ENCODE results near the gene ZNF804B.

The ZNF804B gene

DNA sequence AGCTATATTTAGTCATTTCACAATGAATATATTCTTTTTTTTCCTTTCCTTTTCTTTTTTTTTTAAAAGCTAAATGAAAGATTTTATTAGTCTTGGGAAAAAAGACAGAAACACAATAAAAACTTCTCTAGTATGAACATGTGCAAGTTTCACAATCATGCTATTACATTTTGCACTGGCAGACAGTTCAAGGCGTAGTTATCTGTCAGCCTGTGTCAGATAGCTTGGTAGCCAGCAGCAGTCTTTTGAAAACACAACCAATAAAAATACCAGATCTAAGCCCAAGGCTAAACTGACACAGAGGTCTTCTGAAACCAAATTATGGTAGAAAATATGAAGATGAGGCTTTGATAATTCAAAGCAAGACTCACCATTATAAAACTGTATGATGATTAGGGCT, 241.8 kb downstream of the ZNF804B start (continued):
- TF ChIP-seq, protein P1, sequence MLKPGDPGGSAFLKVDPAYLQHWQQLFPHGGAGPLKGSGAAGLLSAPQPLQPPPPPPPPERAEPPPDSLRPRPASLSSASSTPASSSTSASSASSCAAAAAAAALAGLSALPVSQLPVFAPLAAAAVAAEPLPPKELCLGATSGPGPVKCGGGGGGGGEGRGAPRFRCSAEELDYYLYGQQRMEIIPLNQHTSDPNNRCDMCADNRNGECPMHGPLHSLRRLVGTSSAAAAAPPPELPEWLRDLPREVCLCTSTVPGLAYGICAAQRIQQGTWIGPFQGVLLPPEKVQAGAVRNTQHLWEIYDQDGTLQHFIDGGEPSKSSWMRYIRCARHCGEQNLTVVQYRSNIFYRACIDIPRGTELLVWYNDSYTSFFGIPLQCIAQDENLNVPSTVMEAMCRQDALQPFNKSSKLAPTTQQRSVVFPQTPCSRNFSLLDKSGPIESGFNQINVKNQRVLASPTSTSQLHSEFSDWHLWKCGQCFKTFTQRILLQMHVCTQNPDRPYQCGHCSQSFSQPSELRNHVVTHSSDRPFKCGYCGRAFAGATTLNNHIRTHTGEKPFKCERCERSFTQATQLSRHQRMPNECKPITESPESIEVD (tag by site-specific recombination; IDR thresholded peaks at IDR 0.05) = no peak
- TF ChIP-seq HOXD13 (CRISPR knock-in tag; IDR thresholded peaks at IDR 0.05; ENCODE audit: borderline replicate concordance) (no peak), ZNF2 (tag by site-specific recombination; IDR thresholded peaks at IDR 0.05) (no peak), GFI1B (tag by site-specific recombination; IDR thresholded peaks at IDR 0.05) (no peak)
- TF ChIP-seq, protein P2, sequence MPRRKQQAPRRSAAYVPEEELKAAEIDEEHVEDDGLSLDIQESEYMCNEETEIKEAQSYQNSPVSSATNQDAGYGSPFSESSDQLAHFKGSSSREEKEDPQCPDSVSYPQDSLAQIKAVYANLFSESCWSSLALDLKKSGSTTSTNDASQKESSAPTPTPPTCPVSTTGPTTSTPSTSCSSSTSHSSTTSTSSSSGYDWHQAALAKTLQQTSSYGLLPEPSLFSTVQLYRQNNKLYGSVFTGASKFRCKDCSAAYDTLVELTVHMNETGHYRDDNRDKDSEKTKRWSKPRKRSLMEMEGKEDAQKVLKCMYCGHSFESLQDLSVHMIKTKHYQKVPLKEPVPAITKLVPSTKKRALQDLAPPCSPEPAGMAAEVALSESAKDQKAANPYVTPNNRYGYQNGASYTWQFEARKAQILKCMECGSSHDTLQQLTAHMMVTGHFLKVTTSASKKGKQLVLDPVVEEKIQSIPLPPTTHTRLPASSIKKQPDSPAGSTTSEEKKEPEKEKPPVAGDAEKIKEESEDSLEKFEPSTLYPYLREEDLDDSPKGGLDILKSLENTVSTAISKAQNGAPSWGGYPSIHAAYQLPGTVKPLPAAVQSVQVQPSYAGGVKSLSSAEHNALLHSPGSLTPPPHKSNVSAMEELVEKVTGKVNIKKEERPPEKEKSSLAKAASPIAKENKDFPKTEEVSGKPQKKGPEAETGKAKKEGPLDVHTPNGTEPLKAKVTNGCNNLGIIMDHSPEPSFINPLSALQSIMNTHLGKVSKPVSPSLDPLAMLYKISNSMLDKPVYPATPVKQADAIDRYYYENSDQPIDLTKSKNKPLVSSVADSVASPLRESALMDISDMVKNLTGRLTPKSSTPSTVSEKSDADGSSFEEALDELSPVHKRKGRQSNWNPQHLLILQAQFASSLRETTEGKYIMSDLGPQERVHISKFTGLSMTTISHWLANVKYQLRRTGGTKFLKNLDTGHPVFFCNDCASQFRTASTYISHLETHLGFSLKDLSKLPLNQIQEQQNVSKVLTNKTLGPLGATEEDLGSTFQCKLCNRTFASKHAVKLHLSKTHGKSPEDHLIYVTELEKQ (tag by site-specific recombination; IDR thresholded peaks at IDR 0.05; ENCODE audit: borderline replicate concordance) = no peak

DNA sequence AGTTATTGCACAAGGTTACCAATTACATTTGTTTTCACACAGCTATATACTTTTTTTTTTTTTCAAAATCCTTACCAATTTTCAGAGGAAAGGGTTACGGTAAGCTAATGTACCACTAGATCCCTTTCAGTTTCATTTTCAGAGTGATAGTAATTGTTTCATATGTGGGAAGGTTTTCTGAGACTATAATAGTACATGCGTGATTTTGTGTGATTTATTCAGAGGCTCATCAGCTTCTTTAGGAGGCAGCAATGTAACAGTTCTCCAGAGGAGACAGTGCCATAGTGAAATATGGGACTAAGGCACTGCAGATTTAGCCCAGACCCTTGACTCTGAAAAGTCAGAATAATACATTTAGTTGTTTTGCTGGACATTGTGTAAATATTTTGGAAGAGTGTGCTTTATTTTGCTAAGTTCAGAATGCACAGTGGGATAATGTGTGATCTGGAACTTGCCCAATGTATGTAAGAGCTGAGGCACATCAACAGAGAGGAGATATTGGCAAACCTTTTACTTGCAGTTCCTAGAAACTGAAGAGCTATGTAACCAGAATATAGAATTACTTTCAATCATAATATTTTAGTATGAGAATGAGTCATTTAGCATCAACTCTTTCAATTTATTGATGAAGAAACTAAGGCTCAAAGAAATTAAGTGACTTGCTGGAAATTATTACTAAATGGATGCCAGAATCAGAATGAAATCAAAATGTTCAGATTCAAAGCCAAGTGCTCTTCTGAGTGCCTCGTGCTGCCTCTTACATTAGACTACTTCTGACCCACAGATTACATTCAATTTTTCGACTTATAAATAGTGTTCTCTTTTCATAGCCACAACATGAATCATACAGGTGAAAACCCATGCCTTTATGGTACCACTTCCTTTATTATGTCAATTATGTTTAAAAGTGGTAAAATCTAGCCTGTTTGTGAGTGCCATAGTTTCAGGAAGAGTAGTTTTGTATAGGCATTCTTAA, 243.8 kb downstream of the ZNF804B start:
- no peak for TF ChIP-seq ZNF10 (tag by site-specific recombination; IDR thresholded peaks at IDR 0.05)
- no peak for TF ChIP-seq ZNF544 (tag by site-specific recombination; IDR thresholded peaks at IDR 0.05)
- no peak for TF ChIP-seq SALL2 (tag by site-specific recombination; IDR thresholded peaks at IDR 0.05; ENCODE audit: borderline replicate concordance)
- no peak for TF ChIP-seq ZSCAN30 (tag by site-specific recombination; IDR thresholded peaks at IDR 0.05)
- no peak for TF ChIP-seq ZNF629 (tag by site-specific recombination; IDR thresholded peaks at IDR 0.05)
- TF ChIP-seq ZNF221 (tag by site-specific recombination; IDR thresholded peaks at IDR 0.05; ENCODE audit: borderline replicate concordance) = no peak
- no peak for TF ChIP-seq ZFP37 (tag by site-specific recombination; IDR thresholded peaks at IDR 0.05)
- TF ChIP-seq, protein P3, sequence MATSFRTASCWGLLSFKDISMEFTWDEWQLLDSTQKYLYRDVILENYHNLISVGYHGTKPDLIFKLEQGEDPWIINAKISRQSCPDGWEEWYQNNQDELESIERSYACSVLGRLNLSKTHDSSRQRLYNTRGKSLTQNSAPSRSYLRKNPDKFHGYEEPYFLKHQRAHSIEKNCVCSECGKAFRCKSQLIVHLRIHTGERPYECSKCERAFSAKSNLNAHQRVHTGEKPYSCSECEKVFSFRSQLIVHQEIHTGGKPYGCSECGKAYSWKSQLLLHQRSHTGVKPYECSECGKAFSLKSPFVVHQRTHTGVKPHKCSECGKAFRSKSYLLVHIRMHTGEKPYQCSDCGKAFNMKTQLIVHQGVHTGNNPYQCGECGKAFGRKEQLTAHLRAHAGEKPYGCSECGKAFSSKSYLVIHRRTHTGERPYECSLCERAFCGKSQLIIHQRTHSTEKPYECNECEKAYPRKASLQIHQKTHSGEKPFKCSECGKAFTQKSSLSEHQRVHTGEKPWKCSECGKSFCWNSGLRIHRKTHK (tag by site-specific recombination; IDR thresholded peaks at IDR 0.05) = no peak
- TF ChIP-seq SCRT2 (tag by site-specific recombination; IDR thresholded peaks at IDR 0.05) = no peak
- no peak for TF ChIP-seq ZNF423 (tag by site-specific recombination; IDR thresholded peaks at IDR 0.05)
- Histone ChIP-seq H3K36me3 (ENCODE audit: control insufficient read depth in 2 of 2, insufficient read depth in 1 of 2, low read length in 2 of 2) (no peaks in the 10 kb centered on the region), H3K27ac (ENCODE audit: extremely low read depth, low read depth, low read length) (no peak overlapping the region), H3K9me3 (ENCODE audit: control insufficient read depth, insufficient read depth, low read depth, low read length) (no peaks in the 10 kb centered on the region), H3K4me3 (ENCODE audit: low read depth, low read length) (no peak overlapping the region), H3K4me1 (ENCODE audit: control insufficient read depth, insufficient read depth, low read length) (no peaks in the 10 kb centered on the region)
- ChIA-PET CTCF (interaction anchor here (0.8 kb wide), 1 partner anchor 9 kb away, joined by 4 read pairs; no protein-coding TSS in a partner anchor), POLR2A (no interaction called here)

DNA sequence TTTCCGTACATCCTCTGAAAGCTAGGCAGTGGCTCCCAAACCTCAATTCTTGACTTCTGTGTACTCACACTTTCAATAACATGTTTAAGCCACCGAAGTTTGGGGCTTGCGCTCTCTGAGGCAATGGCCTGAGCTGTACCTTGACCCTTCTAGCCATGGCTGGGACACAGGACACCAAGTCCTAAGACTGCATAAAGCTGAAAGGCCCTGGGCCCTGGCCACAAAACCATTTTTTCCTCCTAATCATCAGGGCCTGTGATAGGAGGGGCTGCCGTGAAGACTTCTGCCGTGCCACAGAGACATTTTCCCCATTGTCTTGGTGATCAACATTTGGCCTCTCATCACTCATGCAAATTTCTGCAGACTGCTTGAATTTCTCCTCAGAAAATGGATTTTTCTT, 252.5 kb downstream of the ZNF804B start:
- Histone ChIP-seq H3K9me3 (ENCODE audit: control insufficient read depth, insufficient read depth, low read depth, low read length) (no peaks in the 10 kb centered on the region), H3K36me3 (ENCODE audit: control insufficient read depth in 2 of 2, insufficient read depth in 1 of 2, low read length in 2 of 2) (no peaks in the 10 kb centered on the region), H3K27ac (ENCODE audit: extremely low read depth, low read depth, low read length) (no peak overlapping the region), H3K4me1 (ENCODE audit: control insufficient read depth, insufficient read depth, low read length) (no peaks in the 10 kb centered on the region), H3K4me3 (ENCODE audit: low read depth, low read length) (no peak overlapping the region)
- ChIA-PET CTCF (no interaction called here), POLR2A (no interaction called here)
- TF ChIP-seq ZNF501 (tag by site-specific recombination; IDR thresholded peaks at IDR 0.05) (no peak), ZNF585B (tag by site-specific recombination; IDR thresholded peaks at IDR 0.05) (peak; percentile 67), ZNF660 (tag by site-specific recombination; IDR thresholded peaks at IDR 0.05) (no peak), ZNF335 (tag by site-specific recombination; conservative IDR thresholded peaks at IDR 0.05) (no peak)

Data from HEK293 (cell line).